ENCODE results near the gene GBGT1.

Gene GBGT1

DNA sequence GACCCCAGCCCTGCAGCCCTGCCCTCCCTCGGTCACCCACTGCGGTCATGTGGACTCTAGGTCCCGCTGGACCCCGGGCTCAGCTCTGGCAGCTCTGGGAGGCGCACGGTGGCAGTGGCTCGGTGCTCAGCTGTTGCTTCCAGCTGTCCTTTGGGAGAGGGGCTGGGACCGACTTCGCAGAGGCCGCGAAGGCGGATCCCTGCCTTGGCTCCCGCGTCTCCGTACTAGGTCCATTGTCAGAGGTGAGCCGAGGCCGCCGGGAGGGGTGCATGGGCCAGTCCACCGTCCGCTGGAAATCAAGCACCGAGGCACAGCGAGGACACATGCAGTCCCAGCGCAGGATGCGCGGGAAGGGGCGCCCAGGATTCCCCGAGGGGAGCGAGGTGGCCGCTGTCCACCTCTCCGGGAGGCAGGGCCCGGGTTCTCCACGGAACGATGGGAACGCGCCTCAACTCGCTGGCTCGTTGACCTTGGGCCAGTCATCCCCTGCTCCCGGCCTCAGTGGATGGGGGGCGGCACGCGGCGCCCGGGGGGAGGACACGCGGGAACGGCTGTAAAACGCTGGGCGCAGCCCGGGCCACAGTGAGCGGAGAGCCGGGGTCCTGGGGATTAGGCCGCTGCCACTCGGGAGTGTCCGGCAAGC is 732 bp downstream of the GBGT1 start:
- no peak for DNase-seq (ENCODE audit: low spot score)

GRCh38 chr9:133161547-133161950 is 2.2 kb downstream of the GBGT1 start:
- no peak for DNase-seq (ENCODE audit: low spot score)

DNA sequence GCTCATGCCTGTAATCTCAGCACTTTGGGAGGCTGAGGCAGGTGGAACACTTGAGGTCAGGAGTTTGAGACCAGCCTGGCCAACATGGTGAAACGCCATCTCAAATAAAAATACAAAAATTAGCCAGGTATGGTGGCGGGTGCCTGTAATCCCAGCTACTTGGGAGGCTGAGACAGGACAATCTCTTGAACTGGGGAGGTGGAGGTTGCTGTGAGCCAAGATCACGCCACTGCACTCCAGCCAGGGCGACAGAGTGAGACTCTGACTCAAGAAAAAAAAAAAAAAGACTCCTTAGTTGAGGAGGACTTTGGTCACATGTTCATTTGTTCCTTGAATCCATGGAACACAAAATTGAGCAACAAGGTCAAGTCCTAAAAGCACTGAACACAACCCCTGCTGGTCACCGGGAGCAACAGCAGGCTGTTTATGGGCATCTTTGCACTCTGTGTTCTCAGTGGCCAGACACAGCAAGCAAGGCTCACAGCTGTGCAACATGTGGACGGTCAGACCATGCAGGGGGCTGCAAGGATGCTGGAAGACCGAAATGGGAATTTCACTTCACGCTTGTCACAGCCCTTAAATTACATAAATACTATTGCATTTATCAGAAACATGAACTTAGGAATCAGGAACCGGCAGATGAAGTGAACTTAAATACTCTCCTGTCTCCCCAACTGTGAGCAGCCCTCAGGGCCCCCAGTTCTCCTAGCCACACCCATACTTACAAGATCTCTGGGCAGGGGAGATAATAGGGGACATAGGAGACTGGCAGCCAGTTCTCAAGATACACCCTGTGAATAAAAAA is 2.8 kb downstream of the GBGT1 start:
- DNase-seq (ENCODE audit: low spot score), result peak; percentile 89

DNA sequence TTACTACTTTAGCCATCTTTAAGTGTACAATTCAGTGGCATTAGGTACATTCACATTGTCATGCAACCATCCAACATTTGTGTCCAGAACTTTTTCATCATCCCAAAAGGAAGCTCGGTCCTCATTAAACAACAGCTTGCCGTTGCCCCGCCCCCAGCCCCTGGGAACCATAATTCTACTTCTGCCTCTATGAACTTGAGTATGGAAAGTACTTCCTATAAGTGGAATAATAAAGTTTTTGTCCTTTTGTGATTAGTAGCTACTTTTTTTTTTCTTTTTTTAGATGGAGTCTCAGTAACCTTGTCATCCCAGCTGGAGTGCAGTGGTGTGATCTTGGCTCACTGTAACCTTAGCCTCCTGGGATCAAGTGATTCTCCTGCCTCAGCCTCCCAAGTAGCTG is 5.0 kb downstream of the GBGT1 start:
- no peak for DNase-seq (ENCODE audit: low spot score)

GRCh38 chr9:133155156-133155555 is 8.6 kb downstream of the GBGT1 start:
- DNase-seq (ENCODE audit: low spot score), result no peak

- DNase-seq (ENCODE audit: low spot score), result no peak
Measured at GRCh38 chr9:133154097-133154989, 9.4 kb downstream of the GBGT1 start.

DNA sequence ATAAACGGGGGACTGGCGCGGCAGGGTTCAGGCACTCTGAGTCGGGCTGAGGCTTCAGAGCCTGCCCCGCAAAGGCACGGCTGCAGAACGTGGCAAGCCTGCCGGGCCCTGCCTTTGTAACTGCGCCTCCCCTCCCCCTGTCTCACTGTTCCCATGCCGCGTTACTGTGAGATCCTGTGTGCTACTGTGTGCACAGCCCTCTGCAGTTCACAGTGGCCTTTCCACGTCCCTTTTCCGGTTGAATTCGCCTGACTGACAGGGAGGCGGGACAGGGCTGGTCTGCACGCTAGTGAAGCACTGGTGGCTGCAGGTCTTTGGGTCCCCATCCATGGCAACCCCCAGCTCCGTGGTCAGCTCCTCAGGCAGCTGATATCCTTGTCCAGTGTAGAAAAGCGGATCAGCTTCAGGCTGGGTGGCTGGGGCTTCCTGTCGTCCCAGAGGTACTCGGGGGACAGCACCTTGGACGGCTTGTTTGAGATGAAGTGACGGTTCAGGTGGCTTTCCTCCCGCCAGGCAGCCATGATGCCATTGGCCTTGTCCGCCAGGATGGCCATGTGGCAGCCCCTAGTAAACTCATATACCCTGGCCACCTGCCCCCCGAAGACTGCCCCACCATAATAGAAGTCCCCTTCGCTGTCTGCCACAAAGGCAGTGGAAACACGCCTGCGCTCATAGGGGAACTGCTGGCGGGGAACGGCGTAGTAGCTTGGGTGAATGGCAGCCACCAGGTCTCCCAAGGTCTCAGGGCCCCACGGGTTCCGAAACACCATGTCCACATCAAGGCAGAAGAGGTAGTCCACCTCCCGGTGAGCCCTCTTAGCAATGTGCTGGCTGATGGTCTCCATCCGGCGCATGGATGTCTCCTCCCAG is 10.3 kb downstream of the GBGT1 start:
- DNase-seq (ENCODE audit: low spot score), result no peak

DNA sequence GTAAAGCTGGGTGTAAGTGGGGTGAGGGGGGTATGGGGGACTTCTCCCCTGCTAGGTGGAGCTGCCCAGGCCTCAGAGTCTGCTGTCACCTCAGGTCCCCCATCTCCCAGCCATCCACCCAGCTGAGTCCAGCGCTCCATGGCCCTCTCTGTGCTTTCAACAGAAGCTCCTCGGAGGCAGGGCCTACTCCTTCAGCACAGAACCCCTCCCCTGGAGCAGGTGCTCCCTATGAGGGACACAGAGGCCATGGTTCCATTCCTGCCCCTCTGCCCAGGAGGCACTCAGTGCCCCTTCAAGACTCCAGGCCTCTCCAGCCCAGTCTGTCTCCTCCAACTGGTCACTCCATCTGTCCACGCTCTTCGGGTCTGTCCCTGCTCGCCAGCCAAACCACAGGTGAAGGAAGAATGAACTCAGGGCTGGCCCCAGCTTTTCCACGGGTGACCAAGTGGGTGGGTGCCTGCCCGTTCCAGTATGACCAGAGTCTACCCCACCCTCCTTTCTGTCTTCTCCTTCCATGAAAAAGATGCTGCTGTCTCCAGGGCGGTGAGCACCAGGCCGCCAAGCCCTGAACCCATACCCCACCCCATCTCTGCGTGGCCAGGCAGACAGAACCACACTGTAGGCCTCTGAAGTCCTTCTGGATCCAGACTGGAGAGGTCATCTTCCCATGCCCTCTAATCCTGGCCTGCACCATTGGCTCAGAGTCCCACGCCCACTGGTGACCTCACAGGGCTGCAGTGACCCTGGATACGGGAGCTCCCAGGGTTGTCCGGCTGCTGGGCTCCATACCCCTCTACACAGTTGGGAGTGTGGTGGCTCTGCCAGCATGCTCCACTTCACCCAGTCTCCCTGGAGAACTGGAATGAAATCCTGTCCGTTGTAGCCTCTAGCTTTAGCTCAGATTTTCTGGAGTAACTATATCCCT is 11.9 kb downstream of the GBGT1 start:
- no peak for DNase-seq (ENCODE audit: low spot score)

- no peak for DNase-seq (ENCODE audit: low spot score)
Measured at GRCh38 chr9:133151041-133151440, 12.7 kb downstream of the GBGT1 start.

GRCh38 chr9:133149130-133150015 is 14.3 kb downstream of the GBGT1 start:
- DNase-seq (ENCODE audit: low spot score), result peak; percentile 93

DNA sequence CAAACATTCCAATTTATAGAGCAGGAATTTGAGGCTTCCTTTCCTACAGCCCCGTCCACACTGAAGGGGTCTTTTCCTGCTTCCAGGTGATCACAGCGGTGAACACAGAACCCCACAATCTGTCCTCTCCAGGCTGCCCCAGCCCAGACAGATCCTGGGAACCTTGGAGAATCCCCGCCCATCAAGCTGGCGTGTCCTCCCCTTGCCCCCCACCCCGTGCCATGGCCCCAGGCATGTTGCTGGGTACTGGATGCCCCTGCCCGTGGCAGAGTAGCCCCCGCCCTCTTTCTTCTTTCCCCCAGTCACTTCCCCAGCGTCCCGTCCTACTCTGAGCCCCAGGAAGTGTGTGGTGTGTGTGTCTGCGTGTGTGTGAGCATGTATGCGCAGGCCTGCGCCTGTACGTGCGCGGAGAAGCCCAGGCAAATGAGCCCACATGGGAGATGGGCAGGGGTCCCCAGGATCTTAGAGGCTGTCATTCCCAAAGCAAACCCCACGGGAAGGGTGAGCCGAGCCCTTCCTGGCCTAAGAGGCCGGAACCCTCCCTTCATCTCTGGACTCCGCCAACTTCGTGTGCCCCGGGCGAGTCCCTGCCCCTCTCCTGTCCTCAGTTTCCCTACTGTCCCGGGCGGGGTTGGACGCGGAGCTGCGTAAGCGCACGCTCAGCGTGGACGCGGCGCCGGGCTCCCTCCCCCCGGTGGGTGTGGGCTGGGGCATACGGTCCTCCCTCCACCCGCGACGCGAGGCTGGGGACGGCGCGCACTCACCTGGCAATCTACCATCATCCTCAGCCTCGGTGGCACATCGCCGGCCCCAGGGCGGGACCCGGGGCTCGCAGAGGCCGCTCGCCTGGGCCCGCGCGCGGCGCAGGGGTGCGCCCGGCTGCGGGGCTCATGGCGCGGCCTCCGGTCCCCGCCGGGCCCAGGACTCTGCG is 15.2 kb downstream of the GBGT1 start:
- DNase-seq (ENCODE audit: low spot score), result peak; percentile 71

- peak; percentile 82 for DNase-seq (ENCODE audit: low spot score)
Measured at GRCh38 chr9:133147412-133148198, 16.1 kb downstream of the GBGT1 start.

- DNase-seq (ENCODE audit: low spot score), result no peak
Measured at GRCh38 chr9:133146746-133147411, 16.8 kb downstream of the GBGT1 start.

- DNase-seq (ENCODE audit: low spot score), result no peak
Measured at GRCh38 chr9:133144904-133145851, 18.5 kb downstream of the GBGT1 start.

DNA sequence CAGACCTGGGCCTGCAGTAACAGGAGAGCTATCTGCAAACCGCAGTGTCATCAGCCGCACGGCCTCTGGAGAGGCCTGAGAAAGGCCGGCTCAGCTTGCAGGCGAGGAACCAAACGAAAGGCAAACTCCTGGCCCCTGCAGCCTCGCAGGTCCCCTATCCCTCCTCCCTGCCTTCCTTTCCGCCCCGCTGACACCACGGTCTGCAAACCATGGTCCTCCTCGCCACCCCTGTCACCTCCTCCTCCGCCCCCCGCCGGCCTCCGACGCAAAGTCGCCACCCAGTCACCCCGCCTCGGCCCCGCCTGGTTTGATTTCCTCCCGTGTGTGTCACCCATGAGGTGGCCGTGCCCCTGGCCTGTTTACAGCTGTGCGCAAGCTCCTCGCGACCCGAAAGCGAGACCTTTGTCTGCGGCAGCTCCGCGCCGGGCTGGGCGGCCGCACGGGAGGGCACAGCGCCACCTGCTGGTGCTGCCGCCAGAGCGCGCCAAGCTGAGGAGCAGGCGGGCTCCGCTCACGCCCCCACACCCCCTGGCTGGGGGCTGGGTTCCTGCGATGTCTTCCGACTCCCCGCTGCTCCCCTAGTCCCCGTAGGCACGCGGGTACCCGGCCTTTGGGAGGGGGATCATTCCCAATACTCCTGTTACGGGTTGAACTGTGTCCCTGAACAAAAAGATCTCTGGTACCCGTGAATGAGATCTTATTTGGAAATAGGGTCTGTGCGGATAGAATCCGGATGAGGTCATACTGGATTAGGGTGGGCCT is 19.4 kb downstream of the GBGT1 start:
- peak; percentile 79 for DNase-seq (ENCODE audit: low spot score)

Data from hematopoietic multipotent progenitor cell treated with erythropoietin and hydrocortisone succinate and interleukin-3 and kit ligand, for 15 days (in vitro differentiated cells).